A549 (cell line): ENCODE measurements around the gene LINC01488. TPM values are rescaled to one million over a fixed set of nuclear protein-coding genes. Genes with fewer than 3 reads are reported as not detected.
A peak's percentile ranks its signal among the peaks of the same experiment; 100 is the strongest.

Experiments
- ATAC-seq, 2 experiments: fragments of 200-7000 bp in 1 of 2; fragments of >200 bp in 1 of 2; cut with Nextera tagmentation in 1 of 2; cut with Tn5 transposase in 1 of 2; 3 replicates each; pipeline versions ENCODE4 v1.8.0 to v1.9.1; 2018 to 2020; ENCODE audit warnings: mild to moderate bottlenecking in 1 of 2, moderate library complexity in 1 of 2
- CTCF ChIA-PET: fragments of 300-600 bp; sonication (Branson Sonifier 250); formaldehyde crosslinking; extraction: SDS; loops from one replicate; lab custom pipeline; 2021; ENCODE audit warnings: antibody characterized with exemption, inconsistent platforms; lab: Yijun Ruan, JAX
- POLR2A ChIA-PET: fragments of 350-600 bp; formaldehyde crosslinking; extraction: SDS; loops from one replicate; lab custom pipeline; 2021; ENCODE audit warnings: antibody characterized with exemption, inconsistent platforms; lab: Yijun Ruan, JAX
- DNase-seq, 2 experiments: peaks; one replicate each; pipeline versions ENCODE4 v3.0.0 to v3.0.0-alpha.2; 2011 to 2016; ENCODE audit warnings: low read depth in 1 of 2, low spot score in 1 of 2
- FAIRE-seq: peaks from 2 replicates; lab custom pipeline; 2011; peaks lifted over from hg19 to GRCh38; lab: Jason Lieb, UNC
- H3K27ac ChIP-seq, 2 experiments: fragments of >200 bp; sonication (Bioruptor Twin); formaldehyde crosslinking; 3 replicates each; pipeline ENCODE4 v1.5.1; 2016 to 2017
- H3K4me1 ChIP-seq: fragments of >200 bp; sonication (Bioruptor Twin); formaldehyde crosslinking; 3 replicates; pipeline ENCODE4 v1.6.1; 2016
- H3K4me2 ChIP-seq: fragments of >200 bp; sonication (Bioruptor Twin); formaldehyde crosslinking; 3 replicates; pipeline ENCODE4 v1.6.1; 2016
- H3K4me3 ChIP-seq: fragments of >200 bp; sonication (Bioruptor Twin); formaldehyde crosslinking; 3 replicates; pipeline ENCODE4 v1.5.1; 2016
- H3K9me3 ChIP-seq: fragments of >200 bp; sonication (Bioruptor Twin); formaldehyde crosslinking; 3 replicates; pipeline ENCODE4 v1.6.1; 2016
- CEBPB ChIP-seq, 2 experiments: fragments of >200 bp in 1 of 2; sonication (Bioruptor Twin) in 1 of 2; formaldehyde crosslinking in 1 of 2; IDR thresholded peaks; 2 replicates each; pipeline ENCODE4 v1.6.1; 2012 to 2016
- CHD2 ChIP-seq: fragments of 150-350 bp; IDR thresholded peaks from 2 replicates; pipeline ENCODE4 v1.6.1; 2014; ENCODE audit warnings: low read length; ENCODE audit not compliant: partially characterized antibody
- CHD4 ChIP-seq: fragments of 200-600 bp; sonication (generic); IDR thresholded peaks from 2 replicates; pipeline ENCODE4 v1.6.1; 2016; ENCODE audit warnings: antibody characterized with exemption, mild to moderate bottlenecking, borderline replicate concordance
- CTCF ChIP-seq: fragments of >200 bp; sonication (Bioruptor Twin); formaldehyde crosslinking; IDR thresholded peaks from 3 replicates; pipeline ENCODE4 v1.5.1; 2016
- ESRRA ChIP-seq: fragments of 150-350 bp; IDR thresholded peaks from 2 replicates; pipeline ENCODE4 v1.6.1; 2014; ENCODE audit warnings: mild to moderate bottlenecking, low read length, borderline replicate concordance
- FOSB ChIP-seq: fragments of 250-450 bp; sonication (Bioruptor Pico); IDR thresholded peaks from 2 replicates; pipeline ENCODE4 v1.5.0; 2020; ENCODE audit warnings: mild to moderate bottlenecking, moderate library complexity
- GATA3 ChIP-seq: IDR thresholded peaks from 2 replicates; pipeline ENCODE4 v1.6.1; 2012; ENCODE audit warnings: borderline replicate concordance
- HDAC2 ChIP-seq: fragments of 200-600 bp; sonication (generic); IDR thresholded peaks from 2 replicates; pipeline ENCODE4 v1.6.1; 2016
- HMGXB4 ChIP-seq: fragments of 250-450 bp; sonication (Bioruptor Pico); IDR thresholded peaks from 2 replicates; pipeline ENCODE4 v1.5.0; 2021; ENCODE audit warnings: mild to moderate bottlenecking, moderate library complexity, borderline replicate concordance
- HOXB5 ChIP-seq: fragments of 250-450 bp; sonication (Bioruptor Pico); IDR thresholded peaks from 2 replicates; pipeline ENCODE4 v1.5.0; 2020; ENCODE audit warnings: mild to moderate bottlenecking, moderate library complexity
- JUNB ChIP-seq: fragments of >200 bp; sonication (Bioruptor Twin); formaldehyde crosslinking; IDR thresholded peaks from 2 replicates; pipeline ENCODE4 v1.6.1; 2016
- NR3C1 ChIP-seq: fragments of >200 bp; sonication (Bioruptor Twin); formaldehyde crosslinking; IDR thresholded peaks from 3 replicates; pipeline ENCODE4 v1.6.1; 2017
- PHF8 ChIP-seq: fragments of 200-600 bp; sonication (generic); IDR thresholded peaks from 2 replicates; pipeline ENCODE4 v1.6.1; 2016; ENCODE audit warnings: low read depth, mild to moderate bottlenecking, antibody characterized with exemption, moderate library complexity, borderline replicate concordance
- RARB ChIP-seq: fragments of 250-450 bp; sonication (Bioruptor Pico); IDR thresholded peaks from 2 replicates; pipeline ENCODE4 v1.8.0; 2021; ENCODE audit warnings: mild to moderate bottlenecking, moderate library complexity
- RFX5 ChIP-seq: fragments of 450-650 bp; IDR thresholded peaks from 2 replicates; pipeline ENCODE4 v1.7.1; 2014; ENCODE audit warnings: antibody characterized with exemption, mild to moderate bottlenecking, moderate library complexity
- RNF2 ChIP-seq: fragments of 200-600 bp; sonication (generic); IDR thresholded peaks from 2 replicates; pipeline ENCODE4 v1.6.1; 2016; ENCODE audit warnings: low read depth, mild to moderate bottlenecking, antibody characterized with exemption, moderate library complexity, borderline replicate concordance
- SMC3 ChIP-seq: fragments of >200 bp; sonication (Bioruptor Twin); formaldehyde crosslinking; IDR thresholded peaks from 3 replicates; pipeline ENCODE4 v1.6.1; 2018; ENCODE audit warnings: inconsistent platforms
- SREBF2 ChIP-seq: fragments of 450-650 bp; IDR thresholded peaks from 2 replicates; pipeline ENCODE4 v1.6.1; 2014; ENCODE audit warnings: mild to moderate bottlenecking, moderate library complexity
- TP53 ChIP-seq: fragments of 250-450 bp; sonication (Bioruptor Pico); IDR thresholded peaks from 2 replicates; pipeline ENCODE4 v1.5.0; 2021; ENCODE audit warnings: mild to moderate bottlenecking, moderate library complexity
- ZC3H11A ChIP-seq: fragments of 450-650 bp; IDR thresholded peaks from 2 replicates; pipeline ENCODE4 v1.6.1; 2014; ENCODE audit warnings: antibody characterized with exemption, mild to moderate bottlenecking
- ZFP36 ChIP-seq: fragments of 450-650 bp; IDR thresholded peaks from 2 replicates; pipeline ENCODE4 v1.6.1; 2014; ENCODE audit warnings: borderline replicate concordance; ENCODE audit not compliant: partially characterized antibody
- ZNF302 ChIP-seq: fragments of 250-450 bp; sonication (Bioruptor Pico); IDR thresholded peaks from 2 replicates; pipeline ENCODE4 v1.9.0; 2021; ENCODE audit warnings: inconsistent platforms, mild to moderate bottlenecking, moderate library complexity
- WGBS: methylation state at CpG from one replicate; pipeline ENCODE4 v1.1.6; 2017; ENCODE audit errors: missing lambda C conversion rate; 5-methylcytosine and 5-hydroxymethylcytosine counted together
- polyA plus RNA-seq, 4 experiments: library from polyadenylated mRNA; depleted of rRNA in 3 of 4; stranded (reverse); fragments of >200 nt; fragmentation: RNase III in 1 of 4; extraction: RNeasy Plus Mini Kit Qiagen cat#74134 plus additional on column Dnase treatment in 1 of 4; gene quantifications; 2 replicates in 3 of 4; 3 replicates in 1 of 4; pipeline ENCODE4 v1.2.3, GENCODE V29; 2011 to 2017
- TF ChIP-seq, protein P1 (sequence below): fragments of 450-650 bp; IDR thresholded peaks from 2 replicates; pipeline ENCODE4 v1.6.1; 2014; ENCODE audit warnings: antibody characterized with exemption

Gene LINC01488
- polyA plus RNA-seq, 2 of the 4 experiments (the other 2 are of a cell fraction), result 0.05 TPM; not detected in 1

- ChIA-PET CTCF (interaction anchor here (0.7 to 2.2 kb wide), 3 partner anchors 13 to 329 kb away, joined by 3 to 5 read pairs (median 3); no protein-coding TSS in a partner anchor), POLR2A (no interaction called here)
- WGBS, result 33% methylated on average over 1 of the region's 1 CpG
- DNase-seq, result peak in 1 of 2 experiments; percentile 22
- no peak for FAIRE-seq
- H3K9me3 ChIP-seq, result peaks cover 28% of the 10 kb centered on the region
- H3K4me1 ChIP-seq, result no peaks in the 10 kb centered on the region
- ATAC-seq, result no peak
- TF ChIP-seq NR3C1 (no peak), ZFP36 (no peak), TP53 (CRISPR knock-in tag) (no peak), HDAC2 (no peak), PHF8 (no peak), RNF2 (no peak), HMGXB4 (CRISPR knock-in tag) (no peak), RFX5 (no peak), CHD4 (no peak), ZC3H11A (no peak), JUNB (no peak)
- no peak overlapping the region for H3K27ac ChIP-seq
- H3K4me3 ChIP-seq, result no peak overlapping the region
- H3K4me2 ChIP-seq, result no peak overlapping the region
Measured at GRCh38 chr11:69460540-69461257, 20.8 kb upstream of the LINC01488 start.

- Histone ChIP-seq H3K9me3 (peaks cover 28% of the 10 kb centered on the region), H3K4me3 (no peak overlapping the region), H3K27ac (no peak overlapping the region), H3K4me2 (no peak overlapping the region), H3K4me1 (no peaks in the 10 kb centered on the region)
- WGBS, result 76% methylated on average over 7 of the region's 7 CpGs
- no peak for TF ChIP-seq ESRRA
- no peak for TF ChIP-seq HOXB5 (CRISPR knock-in tag)
- no peak for TF ChIP-seq HMGXB4 (CRISPR knock-in tag)
- no peak for TF ChIP-seq ZNF302
- no peak for TF ChIP-seq RARB (CRISPR knock-in tag)
- no peak for TF ChIP-seq FOSB
- TF ChIP-seq CTCF, result no peak
- TF ChIP-seq ZFP36, result no peak
- TF ChIP-seq GATA3, result no peak
- no peak for TF ChIP-seq CEBPB (IDR thresholded peaks at IDR 0.05)
- no peak for TF ChIP-seq TP53 (CRISPR knock-in tag)
- TF ChIP-seq, protein P1, sequence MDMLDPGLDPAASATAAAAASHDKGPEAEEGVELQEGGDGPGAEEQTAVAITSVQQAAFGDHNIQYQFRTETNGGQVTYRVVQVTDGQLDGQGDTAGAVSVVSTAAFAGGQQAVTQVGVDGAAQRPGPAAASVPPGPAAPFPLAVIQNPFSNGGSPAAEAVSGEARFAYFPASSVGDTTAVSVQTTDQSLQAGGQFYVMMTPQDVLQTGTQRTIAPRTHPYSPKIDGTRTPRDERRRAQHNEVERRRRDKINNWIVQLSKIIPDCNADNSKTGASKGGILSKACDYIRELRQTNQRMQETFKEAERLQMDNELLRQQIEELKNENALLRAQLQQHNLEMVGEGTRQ, result no peak
- no peak for TF ChIP-seq SREBF2
- no peak for TF ChIP-seq SMC3
- no peak for TF ChIP-seq CHD2
- TF ChIP-seq CHD4, result no peak
- CTCF ChIA-PET, result interaction anchor here (0.9 to 2.2 kb wide), 3 partner anchors 13 to 360 kb away, joined by 3 to 5 read pairs (median 3); no protein-coding TSS in a partner anchor
- FAIRE-seq (no peak), ATAC-seq (no peak), DNase-seq (no peak)
- POLR2A ChIA-PET, result interaction anchor here (0.6 kb wide), 1 partner anchor 17 kb away, joined by 3 read pairs; no protein-coding TSS in a partner anchor
Measured at GRCh38 chr11:69461272-69461962, 20.0 kb upstream of the LINC01488 start.
